Neural cell (in vitro differentiated cells): ENCODE measurements around the gene SLC50A1. TPM values are rescaled to one million over a fixed set of nuclear protein-coding genes. Genes with fewer than 3 reads are reported as not detected.

Experiments
- H2AFZ ChIP-seq: fragments of 200-600, 300-800 bp; sonication (generic), shearing (Covaris generic); 2 replicates; pipeline ENCODE4 v1.6.0; 2014; ENCODE audit warnings: low read depth, mild to moderate bottlenecking, antibody characterized with exemption, low read length, moderate library complexity
- H3F3A ChIP-seq: fragments of 200-600 bp; shearing (Covaris generic); 2 replicates; pipeline ENCODE4 v1.6.1; 2016; ENCODE audit warnings: mild to moderate bottlenecking, moderate library complexity, mixed read lengths, antibody characterized with exemption, low read length; ENCODE audit not compliant: insufficient read depth, poor library complexity, severe bottlenecking
- H3K27ac ChIP-seq: fragments of 200-600, 300-800 bp; sonication (generic), shearing (Covaris generic); 2 replicates; pipeline ENCODE4 v1.5.1; 2014; ENCODE audit warnings: mild to moderate bottlenecking, low read length, moderate library complexity
- H3K27me3 ChIP-seq: fragments of 300-800, 200-600 bp; sonication (generic), shearing (Covaris generic); 2 replicates; pipeline ENCODE4 v1.6.0; 2014; ENCODE audit warnings: mild to moderate bottlenecking, low read depth, low read length, moderate library complexity; ENCODE audit not compliant: insufficient read depth
- H3K36me3 ChIP-seq: fragments of 300-800, 200-600 bp; sonication (generic), shearing (Covaris generic); 2 replicates; pipeline ENCODE4 v1.5.1; 2014; ENCODE audit warnings: mild to moderate bottlenecking, antibody characterized with exemption, low read length, moderate library complexity; ENCODE audit not compliant: insufficient read depth
- H3K4me2 ChIP-seq: fragments of 300-800, 200-600 bp; sonication (generic), shearing (Covaris generic); 2 replicates; pipeline ENCODE4 v1.6.0; 2014; ENCODE audit warnings: mild to moderate bottlenecking, low read length
- H3K4me3 ChIP-seq: fragments of 300-800, 200-600 bp; sonication (generic), shearing (Covaris generic); 2 replicates; pipeline ENCODE4 v1.5.1; 2014; ENCODE audit warnings: mild to moderate bottlenecking, low read length, moderate library complexity
- H3K79me2 ChIP-seq: fragments of 200-600 bp; shearing (Covaris generic); replicated peaks from 2 replicates; pipeline ENCODE4 v1.6.0; 2014; ENCODE audit warnings: mild to moderate bottlenecking, low read length, moderate library complexity; ENCODE audit not compliant: insufficient read depth
- H3K9ac ChIP-seq: fragments of 300-800, 200-600 bp; sonication (generic), shearing (Covaris generic); 2 replicates; pipeline ENCODE4 v1.6.1; 2016; ENCODE audit warnings: mild to moderate bottlenecking, low read length, mixed read lengths
- H3K9me2 ChIP-seq: fragments of 200-600 bp; shearing (Covaris generic); 2 replicates; pipeline ENCODE4 v1.6.1; 2016; ENCODE audit warnings: mild to moderate bottlenecking, low read length, mixed read lengths; ENCODE audit not compliant: insufficient read depth
- H3K9me3 ChIP-seq: fragments of 200-600, 300-800 bp; sonication (generic), shearing (Covaris generic); 2 replicates; pipeline ENCODE4 v1.6.1; 2016; ENCODE audit warnings: mild to moderate bottlenecking, mixed run types, low read length, moderate library complexity, mixed read lengths
- H4K20me1 ChIP-seq: fragments of 200-600 bp; shearing (Covaris generic); 2 replicates; pipeline ENCODE4 v1.6.1; 2016; ENCODE audit warnings: mild to moderate bottlenecking, mixed run types; ENCODE audit not compliant: insufficient read depth
- EP300 ChIP-seq: fragments of 450-650 bp; conservative IDR thresholded peaks from 2 replicates; pipeline ENCODE4 v1.6.1; 2014; ENCODE audit warnings: antibody characterized with exemption, mild to moderate bottlenecking, moderate library complexity; ENCODE audit not compliant: poor library complexity, severe bottlenecking
- EZH2 ChIP-seq: fragments of 200-600, 300-800 bp; shearing (Covaris generic), sonication (generic); IDR thresholded peaks from 2 replicates; pipeline ENCODE4 v1.6.1; 2014; ENCODE audit warnings: antibody characterized with exemption, low read length, borderline replicate concordance, mild to moderate bottlenecking; ENCODE audit not compliant: insufficient read depth, poor library complexity, severe bottlenecking
- MXI1 ChIP-seq: fragments of 450-650 bp; conservative IDR thresholded peaks from 2 replicates; pipeline ENCODE4 v1.6.1; 2014; ENCODE audit warnings: antibody characterized with exemption, mild to moderate bottlenecking; ENCODE audit not compliant: poor library complexity, severe bottlenecking
- POLR2AphosphoS5 ChIP-seq: IDR thresholded peaks from 2 replicates; pipeline ENCODE4 v1.6.1; 2012
- RAD21 ChIP-seq: fragments of 450-650 bp; conservative IDR thresholded peaks from 2 replicates; pipeline ENCODE4 v1.6.1; 2014; ENCODE audit warnings: antibody characterized with exemption, mild to moderate bottlenecking, moderate library complexity
- SMC3 ChIP-seq: fragments of 450-650 bp; conservative IDR thresholded peaks from 2 replicates; pipeline ENCODE4 v1.6.1; 2014; ENCODE audit warnings: antibody characterized with exemption, mild to moderate bottlenecking, moderate library complexity; ENCODE audit not compliant: poor library complexity
- TAF1 ChIP-seq: IDR thresholded peaks from 2 replicates; pipeline ENCODE4 v1.6.1; 2012; ENCODE audit warnings: low read depth
- polyA plus RNA-seq: library from polyadenylated mRNA; depleted of rRNA; stranded (reverse); fragments of >200 nt; gene quantifications from 2 replicates; pipeline ENCODE4 v1.2.3, GENCODE V29; 2014
- TF ChIP-seq, protein P1 (sequence below): IDR thresholded peaks from 2 replicates; pipeline ENCODE4 v1.6.1; 2012; ENCODE audit warnings: borderline replicate concordance
- TF ChIP-seq, protein P2 (sequence below): fragments of 450-650 bp; IDR thresholded peaks from 2 replicates; pipeline ENCODE4 v1.5.1; 2014; ENCODE audit warnings: antibody characterized with exemption, mild to moderate bottlenecking, moderate library complexity; ENCODE audit not compliant: poor library complexity, severe bottlenecking

Gene SLC50A1
- polyA plus RNA-seq, 1 donor from 2014 or later, result 12.6 TPM

- no peak overlapping the region for H3K27ac ChIP-seq
- H3K9me2 ChIP-seq, result no peaks in the 10 kb centered on the region
- H3K27me3 ChIP-seq, result peaks cover 22% of the 10 kb centered on the region
- no peak overlapping the region for H3K4me3 ChIP-seq
- H4K20me1 ChIP-seq, result no peaks in the 10 kb centered on the region
- no peaks in the 10 kb centered on the region for H3K79me2 ChIP-seq
- H3F3A ChIP-seq, result peaks cover 2% of the 10 kb centered on the region
- TF ChIP-seq, protein P1, sequence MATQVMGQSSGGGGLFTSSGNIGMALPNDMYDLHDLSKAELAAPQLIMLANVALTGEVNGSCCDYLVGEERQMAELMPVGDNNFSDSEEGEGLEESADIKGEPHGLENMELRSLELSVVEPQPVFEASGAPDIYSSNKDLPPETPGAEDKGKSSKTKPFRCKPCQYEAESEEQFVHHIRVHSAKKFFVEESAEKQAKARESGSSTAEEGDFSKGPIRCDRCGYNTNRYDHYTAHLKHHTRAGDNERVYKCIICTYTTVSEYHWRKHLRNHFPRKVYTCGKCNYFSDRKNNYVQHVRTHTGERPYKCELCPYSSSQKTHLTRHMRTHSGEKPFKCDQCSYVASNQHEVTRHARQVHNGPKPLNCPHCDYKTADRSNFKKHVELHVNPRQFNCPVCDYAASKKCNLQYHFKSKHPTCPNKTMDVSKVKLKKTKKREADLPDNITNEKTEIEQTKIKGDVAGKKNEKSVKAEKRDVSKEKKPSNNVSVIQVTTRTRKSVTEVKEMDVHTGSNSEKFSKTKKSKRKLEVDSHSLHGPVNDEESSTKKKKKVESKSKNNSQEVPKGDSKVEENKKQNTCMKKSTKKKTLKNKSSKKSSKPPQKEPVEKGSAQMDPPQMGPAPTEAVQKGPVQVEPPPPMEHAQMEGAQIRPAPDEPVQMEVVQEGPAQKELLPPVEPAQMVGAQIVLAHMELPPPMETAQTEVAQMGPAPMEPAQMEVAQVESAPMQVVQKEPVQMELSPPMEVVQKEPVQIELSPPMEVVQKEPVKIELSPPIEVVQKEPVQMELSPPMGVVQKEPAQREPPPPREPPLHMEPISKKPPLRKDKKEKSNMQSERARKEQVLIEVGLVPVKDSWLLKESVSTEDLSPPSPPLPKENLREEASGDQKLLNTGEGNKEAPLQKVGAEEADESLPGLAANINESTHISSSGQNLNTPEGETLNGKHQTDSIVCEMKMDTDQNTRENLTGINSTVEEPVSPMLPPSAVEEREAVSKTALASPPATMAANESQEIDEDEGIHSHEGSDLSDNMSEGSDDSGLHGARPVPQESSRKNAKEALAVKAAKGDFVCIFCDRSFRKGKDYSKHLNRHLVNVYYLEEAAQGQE, result no peak
- TF ChIP-seq SMC3 (no peak), TAF1 (no peak), EZH2 (no peak), RAD21 (no peak), EP300 (no peak), MXI1 (no peak), POLR2AphosphoS5 (no peak)
- TF ChIP-seq, protein P2, sequence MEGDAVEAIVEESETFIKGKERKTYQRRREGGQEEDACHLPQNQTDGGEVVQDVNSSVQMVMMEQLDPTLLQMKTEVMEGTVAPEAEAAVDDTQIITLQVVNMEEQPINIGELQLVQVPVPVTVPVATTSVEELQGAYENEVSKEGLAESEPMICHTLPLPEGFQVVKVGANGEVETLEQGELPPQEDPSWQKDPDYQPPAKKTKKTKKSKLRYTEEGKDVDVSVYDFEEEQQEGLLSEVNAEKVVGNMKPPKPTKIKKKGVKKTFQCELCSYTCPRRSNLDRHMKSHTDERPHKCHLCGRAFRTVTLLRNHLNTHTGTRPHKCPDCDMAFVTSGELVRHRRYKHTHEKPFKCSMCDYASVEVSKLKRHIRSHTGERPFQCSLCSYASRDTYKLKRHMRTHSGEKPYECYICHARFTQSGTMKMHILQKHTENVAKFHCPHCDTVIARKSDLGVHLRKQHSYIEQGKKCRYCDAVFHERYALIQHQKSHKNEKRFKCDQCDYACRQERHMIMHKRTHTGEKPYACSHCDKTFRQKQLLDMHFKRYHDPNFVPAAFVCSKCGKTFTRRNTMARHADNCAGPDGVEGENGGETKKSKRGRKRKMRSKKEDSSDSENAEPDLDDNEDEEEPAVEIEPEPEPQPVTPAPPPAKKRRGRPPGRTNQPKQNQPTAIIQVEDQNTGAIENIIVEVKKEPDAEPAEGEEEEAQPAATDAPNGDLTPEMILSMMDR, result no peak
- no peak overlapping the region for H2AFZ ChIP-seq
- H3K4me2 ChIP-seq, result no peak overlapping the region
- H3K36me3 ChIP-seq, result no peaks in the 10 kb centered on the region
- no peak overlapping the region for H3K9ac ChIP-seq
- H3K9me3 ChIP-seq, result no peaks in the 10 kb centered on the region
These were observed 3.8 kb upstream of the SLC50A1 start for GRCh38 chr1:155131856-155132255.

DNA sequence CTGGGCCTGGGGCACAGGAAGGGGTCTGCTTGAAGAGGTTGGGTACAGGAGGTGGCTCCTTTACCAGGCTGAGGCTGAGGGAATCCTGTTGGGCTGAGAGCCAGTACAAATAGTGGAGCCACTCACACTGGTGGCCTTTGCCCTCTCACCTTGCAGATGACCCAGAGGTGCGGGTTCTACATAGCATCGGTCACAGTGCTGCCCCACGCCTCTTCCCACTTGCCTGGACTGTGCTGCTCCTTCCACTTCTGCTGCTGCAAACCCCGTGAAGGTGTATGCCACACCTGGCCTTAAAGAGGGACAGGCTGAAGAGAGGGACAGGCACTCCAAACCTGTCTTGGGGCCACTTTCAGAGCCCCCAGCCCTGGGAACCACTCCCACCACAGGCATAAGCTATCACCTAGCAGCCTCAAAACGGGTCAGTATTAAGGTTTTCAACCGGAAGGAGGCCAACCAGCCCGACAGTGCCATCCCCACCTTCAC, 1.8 kb upstream of the SLC50A1 start:
- peaks cover 2% of the 10 kb centered on the region for H3K27me3 ChIP-seq
- H2AFZ ChIP-seq, result no peak overlapping the region
- no peaks in the 10 kb centered on the region for H3K9me3 ChIP-seq
- no peaks in the 10 kb centered on the region for H3K36me3 ChIP-seq
- no peak overlapping the region for H3K9ac ChIP-seq
- no peak overlapping the region for H3K4me3 ChIP-seq
- no peaks in the 10 kb centered on the region for H3F3A ChIP-seq
- H3K27ac ChIP-seq, result no peak overlapping the region
- no peak overlapping the region for H3K4me2 ChIP-seq
- H3K79me2 ChIP-seq, result peaks cover 5% of the 10 kb centered on the region
- H3K9me2 ChIP-seq, result no peaks in the 10 kb centered on the region
- no peak for TF ChIP-seq SMC3
- no peak for TF ChIP-seq TAF1
- no peak for TF ChIP-seq POLR2AphosphoS5
- TF ChIP-seq, protein P1, result no peak
- TF ChIP-seq RAD21, result no peak
- no peak for TF ChIP-seq MXI1
- no peak for TF ChIP-seq EP300
- no peak for TF ChIP-seq EZH2
- TF ChIP-seq, protein P2, result no peak
- H4K20me1 ChIP-seq, result no peaks in the 10 kb centered on the region
